ENCODE data around the gene ZNF23.

DNA sequence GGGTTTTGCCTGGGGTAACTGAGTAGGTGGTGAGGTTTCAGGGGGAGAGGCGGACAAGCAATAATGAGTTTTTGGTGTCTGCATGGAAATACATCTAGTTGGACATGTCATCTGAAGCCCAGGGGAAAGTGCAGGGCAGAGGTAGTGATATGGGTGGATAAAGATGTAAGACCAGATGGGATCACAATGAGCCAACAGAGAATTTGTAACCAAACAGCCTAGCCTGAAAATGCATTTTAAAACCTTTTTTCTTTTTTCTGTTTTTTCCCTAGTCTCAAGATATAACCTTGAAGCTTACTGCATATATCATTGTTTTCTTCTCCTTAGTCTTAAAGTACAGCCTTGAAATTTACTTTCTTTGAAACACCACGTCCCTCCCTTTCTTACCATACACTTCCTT lies 30.7 kb upstream of the ZNF23 start:
- TF ChIP-seq, protein P1, sequence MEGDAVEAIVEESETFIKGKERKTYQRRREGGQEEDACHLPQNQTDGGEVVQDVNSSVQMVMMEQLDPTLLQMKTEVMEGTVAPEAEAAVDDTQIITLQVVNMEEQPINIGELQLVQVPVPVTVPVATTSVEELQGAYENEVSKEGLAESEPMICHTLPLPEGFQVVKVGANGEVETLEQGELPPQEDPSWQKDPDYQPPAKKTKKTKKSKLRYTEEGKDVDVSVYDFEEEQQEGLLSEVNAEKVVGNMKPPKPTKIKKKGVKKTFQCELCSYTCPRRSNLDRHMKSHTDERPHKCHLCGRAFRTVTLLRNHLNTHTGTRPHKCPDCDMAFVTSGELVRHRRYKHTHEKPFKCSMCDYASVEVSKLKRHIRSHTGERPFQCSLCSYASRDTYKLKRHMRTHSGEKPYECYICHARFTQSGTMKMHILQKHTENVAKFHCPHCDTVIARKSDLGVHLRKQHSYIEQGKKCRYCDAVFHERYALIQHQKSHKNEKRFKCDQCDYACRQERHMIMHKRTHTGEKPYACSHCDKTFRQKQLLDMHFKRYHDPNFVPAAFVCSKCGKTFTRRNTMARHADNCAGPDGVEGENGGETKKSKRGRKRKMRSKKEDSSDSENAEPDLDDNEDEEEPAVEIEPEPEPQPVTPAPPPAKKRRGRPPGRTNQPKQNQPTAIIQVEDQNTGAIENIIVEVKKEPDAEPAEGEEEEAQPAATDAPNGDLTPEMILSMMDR (IDR thresholded peaks at IDR 0.05; ENCODE audit: insufficient read depth, low read length), result no peak
- TF ChIP-seq, protein P2, sequence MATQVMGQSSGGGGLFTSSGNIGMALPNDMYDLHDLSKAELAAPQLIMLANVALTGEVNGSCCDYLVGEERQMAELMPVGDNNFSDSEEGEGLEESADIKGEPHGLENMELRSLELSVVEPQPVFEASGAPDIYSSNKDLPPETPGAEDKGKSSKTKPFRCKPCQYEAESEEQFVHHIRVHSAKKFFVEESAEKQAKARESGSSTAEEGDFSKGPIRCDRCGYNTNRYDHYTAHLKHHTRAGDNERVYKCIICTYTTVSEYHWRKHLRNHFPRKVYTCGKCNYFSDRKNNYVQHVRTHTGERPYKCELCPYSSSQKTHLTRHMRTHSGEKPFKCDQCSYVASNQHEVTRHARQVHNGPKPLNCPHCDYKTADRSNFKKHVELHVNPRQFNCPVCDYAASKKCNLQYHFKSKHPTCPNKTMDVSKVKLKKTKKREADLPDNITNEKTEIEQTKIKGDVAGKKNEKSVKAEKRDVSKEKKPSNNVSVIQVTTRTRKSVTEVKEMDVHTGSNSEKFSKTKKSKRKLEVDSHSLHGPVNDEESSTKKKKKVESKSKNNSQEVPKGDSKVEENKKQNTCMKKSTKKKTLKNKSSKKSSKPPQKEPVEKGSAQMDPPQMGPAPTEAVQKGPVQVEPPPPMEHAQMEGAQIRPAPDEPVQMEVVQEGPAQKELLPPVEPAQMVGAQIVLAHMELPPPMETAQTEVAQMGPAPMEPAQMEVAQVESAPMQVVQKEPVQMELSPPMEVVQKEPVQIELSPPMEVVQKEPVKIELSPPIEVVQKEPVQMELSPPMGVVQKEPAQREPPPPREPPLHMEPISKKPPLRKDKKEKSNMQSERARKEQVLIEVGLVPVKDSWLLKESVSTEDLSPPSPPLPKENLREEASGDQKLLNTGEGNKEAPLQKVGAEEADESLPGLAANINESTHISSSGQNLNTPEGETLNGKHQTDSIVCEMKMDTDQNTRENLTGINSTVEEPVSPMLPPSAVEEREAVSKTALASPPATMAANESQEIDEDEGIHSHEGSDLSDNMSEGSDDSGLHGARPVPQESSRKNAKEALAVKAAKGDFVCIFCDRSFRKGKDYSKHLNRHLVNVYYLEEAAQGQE (IDR thresholded peaks at IDR 0.05; ENCODE audit: insufficient replicate concordance, low read depth), result no peak
- TF ChIP-seq SPI1 (IDR thresholded peaks at IDR 0.05; ENCODE audit: borderline replicate concordance, low read depth) (no peak), GABPA (IDR thresholded peaks at IDR 0.05; ENCODE audit: low read depth) (no peak), POLR2AphosphoS5 (IDR thresholded peaks at IDR 0.05; ENCODE audit: low read depth) (no peak)

Data from HL-60 (cell line).